OCI-LY3 (cell line): ENCODE results near the gene NKAIN4.

Experiments
- EZH2phosphoT487 ChIP-seq: fragments of 200-600 bp; shearing (Covaris generic); IDR thresholded peaks from 2 replicates; pipeline ENCODE4 v1.6.1; 2018; ENCODE audit warnings: antibody characterized with exemption, mixed run types, low read depth
- TF ChIP-seq, protein P1 (sequence below): fragments of 200-600, 300-600 bp; sonication (generic); IDR thresholded peaks from 2 replicates; pipeline ENCODE4 v1.5.1; 2014; ENCODE audit warnings: antibody characterized with exemption, low read length, low read depth

DNA sequence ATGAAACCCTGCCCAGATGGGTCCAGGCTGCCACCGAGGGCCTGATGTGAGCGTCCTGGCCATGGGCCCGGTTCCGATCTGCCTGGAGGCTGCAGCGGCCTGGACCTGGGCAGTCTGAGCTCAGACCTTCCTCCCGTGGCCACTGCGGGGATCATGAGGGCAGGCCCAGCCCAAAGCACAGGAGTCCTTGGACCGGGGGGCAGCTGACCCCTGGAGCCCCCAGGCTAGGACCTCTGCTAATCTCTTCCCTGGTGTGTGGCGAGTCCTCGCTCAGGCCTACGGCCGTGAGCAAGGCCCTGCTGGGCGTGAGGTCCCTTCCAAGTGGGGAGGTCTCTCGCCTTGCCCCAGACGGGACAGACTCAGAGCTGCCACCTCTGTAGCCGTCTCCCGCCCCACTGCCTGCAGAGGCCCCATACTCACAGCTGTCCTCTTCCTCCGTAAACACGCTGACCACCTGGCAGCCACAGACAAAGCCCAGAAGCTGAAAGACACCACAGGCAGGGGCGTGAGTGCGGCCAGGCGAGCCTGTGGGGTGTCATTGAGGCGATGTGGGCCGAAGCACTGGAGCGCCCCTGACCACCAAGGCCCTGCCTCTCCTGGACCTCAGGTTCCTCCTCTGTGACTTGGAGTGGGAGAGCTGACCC is 10.5 kb downstream of the NKAIN4 start:
- TF ChIP-seq, protein P1, sequence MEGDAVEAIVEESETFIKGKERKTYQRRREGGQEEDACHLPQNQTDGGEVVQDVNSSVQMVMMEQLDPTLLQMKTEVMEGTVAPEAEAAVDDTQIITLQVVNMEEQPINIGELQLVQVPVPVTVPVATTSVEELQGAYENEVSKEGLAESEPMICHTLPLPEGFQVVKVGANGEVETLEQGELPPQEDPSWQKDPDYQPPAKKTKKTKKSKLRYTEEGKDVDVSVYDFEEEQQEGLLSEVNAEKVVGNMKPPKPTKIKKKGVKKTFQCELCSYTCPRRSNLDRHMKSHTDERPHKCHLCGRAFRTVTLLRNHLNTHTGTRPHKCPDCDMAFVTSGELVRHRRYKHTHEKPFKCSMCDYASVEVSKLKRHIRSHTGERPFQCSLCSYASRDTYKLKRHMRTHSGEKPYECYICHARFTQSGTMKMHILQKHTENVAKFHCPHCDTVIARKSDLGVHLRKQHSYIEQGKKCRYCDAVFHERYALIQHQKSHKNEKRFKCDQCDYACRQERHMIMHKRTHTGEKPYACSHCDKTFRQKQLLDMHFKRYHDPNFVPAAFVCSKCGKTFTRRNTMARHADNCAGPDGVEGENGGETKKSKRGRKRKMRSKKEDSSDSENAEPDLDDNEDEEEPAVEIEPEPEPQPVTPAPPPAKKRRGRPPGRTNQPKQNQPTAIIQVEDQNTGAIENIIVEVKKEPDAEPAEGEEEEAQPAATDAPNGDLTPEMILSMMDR, result no peak
- TF ChIP-seq EZH2phosphoT487, result no peak
